Measurements from ENCODE around the gene CDH11. TPM values are rescaled to one million over a fixed set of nuclear protein-coding genes. Genes with fewer than 3 reads are reported as not detected.

Gene CDH11
- total RNA-seq, 2 experiments from 2014 or later: not detected

GRCh38 chr16:65032387-65032786, 89.5 kb downstream of the CDH11 start:
- Mint-ChIP-seq H3K9me3 (peaks cover 10% of the 10 kb centered on the region), H3K4me1 (ENCODE audit: low read depth) (no peaks in the 10 kb centered on the region), H3K27ac (no peak overlapping the region), H3K4me3 (no peak overlapping the region), H3K36me3 (ENCODE audit: low read depth) (no peaks in the 10 kb centered on the region), H3K27me3 (no peaks in the 10 kb centered on the region)
- Histone ChIP-seq H3K27ac (ENCODE audit: low read depth in 1 of 2, low read length in 2 of 2) (no peak overlapping the region), H3K27me3 (ENCODE audit: control insufficient read depth in 1 of 2, insufficient read depth in 2 of 2, low read length in 2 of 2) (no peaks in the 10 kb centered on the region), H3K36me3 (ENCODE audit: insufficient read depth, low read length) (no peaks in the 10 kb centered on the region), H3K4me1 (ENCODE audit: insufficient read depth, low read length) (no peaks in the 10 kb centered on the region), H3K9me3 (ENCODE audit: control insufficient read depth in 1 of 2, insufficient read depth in 1 of 2, low read length in 2 of 2) (peaks cover 0 to 12% of the 10 kb centered on the region in 2 experiments), H3K4me3 (ENCODE audit: low read length) (no peak overlapping the region)
- no peak for ATAC-seq (ENCODE audit: poor library complexity)
- no peak for TF ChIP-seq CTCF (IDR thresholded peaks at IDR 0.05)
- ChIA-PET CTCF (no interaction called here), POLR2A (no interaction called here)
- no peak for DNase-seq
- intact Hi-C loops (cut with DNase I, micrococcal nuclease): no loop called here

- no peaks in the 10 kb centered on the region for H3K36me3 ChIP-seq (ENCODE audit: insufficient read depth, low read length)
- POLR2A ChIA-PET: no interaction called here
Observed at GRCh38 chr16:65024767-65025178, 97.1 kb downstream of the CDH11 start.

GRCh38 chr16:65023802-65024201, 98.1 kb downstream of the CDH11 start:
- DNase-seq (no peak), ATAC-seq (ENCODE audit: poor library complexity) (no peak)
- no peak overlapping the region for H3K27ac Mint-ChIP-seq
- H3K4me3 Mint-ChIP-seq: no peak overlapping the region
- H3K36me3 Mint-ChIP-seq (ENCODE audit: low read depth): no peaks in the 10 kb centered on the region
- H3K4me1 ChIP-seq (ENCODE audit: insufficient read depth, low read length): no peaks in the 10 kb centered on the region
- intact Hi-C loops (cut with DNase I, micrococcal nuclease): no loop called here
- H3K4me3 ChIP-seq (ENCODE audit: low read length): no peak overlapping the region
- no peaks in the 10 kb centered on the region for H3K36me3 ChIP-seq (ENCODE audit: insufficient read depth, low read length)
- no peak overlapping the region for H3K27ac ChIP-seq (ENCODE audit: low read depth in 1 of 2, low read length in 2 of 2)
- ChIA-PET POLR2A (no interaction called here), CTCF (no interaction called here)
- H3K9me3 ChIP-seq (ENCODE audit: control insufficient read depth in 1 of 2, insufficient read depth in 1 of 2, low read length in 2 of 2): peaks cover 0 to 4% of the 10 kb centered on the region in 2 experiments
- no peak for TF ChIP-seq CTCF (IDR thresholded peaks at IDR 0.05)
- no peaks in the 10 kb centered on the region for H3K4me1 Mint-ChIP-seq (ENCODE audit: low read depth)
- H3K27me3 ChIP-seq (ENCODE audit: control insufficient read depth in 1 of 2, insufficient read depth in 2 of 2, low read length in 2 of 2): no peaks in the 10 kb centered on the region
- H3K27me3 Mint-ChIP-seq: no peaks in the 10 kb centered on the region
- peaks cover 10% of the 10 kb centered on the region for H3K9me3 Mint-ChIP-seq

More at GRCh38 chr16:65024767-65025178, 97.1 kb downstream of the CDH11 start:
- CTCF ChIA-PET: no interaction called here
- no peak for DNase-seq
- no peaks in the 10 kb centered on the region for H3K27me3 Mint-ChIP-seq
- no peak overlapping the region for H3K4me3 Mint-ChIP-seq
- ATAC-seq (ENCODE audit: poor library complexity): no peak
- no peaks in the 10 kb centered on the region for H3K4me1 Mint-ChIP-seq (ENCODE audit: low read depth)
- no peaks in the 10 kb centered on the region for H3K27me3 ChIP-seq (ENCODE audit: control insufficient read depth in 1 of 2, insufficient read depth in 2 of 2, low read length in 2 of 2)
- no peak overlapping the region for H3K27ac Mint-ChIP-seq
- H3K9me3 ChIP-seq (ENCODE audit: control insufficient read depth in 1 of 2, insufficient read depth in 1 of 2, low read length in 2 of 2): peaks cover 0 to 4% of the 10 kb centered on the region in 2 experiments
- H3K4me1 ChIP-seq (ENCODE audit: insufficient read depth, low read length): no peaks in the 10 kb centered on the region
- no peak overlapping the region for H3K27ac ChIP-seq (ENCODE audit: low read depth in 1 of 2, low read length in 2 of 2)
- no peak for TF ChIP-seq CTCF (IDR thresholded peaks at IDR 0.05)
- H3K4me3 ChIP-seq (ENCODE audit: low read length): no peak overlapping the region
- intact Hi-C loops (cut with DNase I, micrococcal nuclease): no loop called here
- peaks cover 8% of the 10 kb centered on the region for H3K9me3 Mint-ChIP-seq
- H3K36me3 Mint-ChIP-seq (ENCODE audit: low read depth): no peaks in the 10 kb centered on the region

All from CD4-positive, alpha-beta T cell (primary cell).